HepG2 (cell line): ENCODE data around the gene RHOD. TPM values are rescaled to one million over a fixed set of nuclear protein-coding genes. Genes with fewer than 3 reads are reported as not detected.
A peak's percentile ranks its signal among the peaks of the same experiment; 100 is the strongest.

Experiments
- ATAC-seq: fragments of 200-7000 bp; cut with Tn5 transposase; 3 replicates; pipeline ENCODE4 v1.9.1; 2020; ENCODE audit warnings: mild to moderate bottlenecking, moderate library complexity
- BruUV-seq: library from RNA; stranded (reverse); fragments of 400-500 nt; replicated peaks from 2 replicates; lab custom pipeline; 2021; lab: Mats Ljungman, UMichigan
- CTCF ChIA-PET: fragments of 300-600 bp; formaldehyde crosslinking; extraction: SDS; loops from one replicate; lab custom pipeline; 2021; ENCODE audit warnings: low total read pairs, inconsistent platforms, low intra/inter-chr PET ratio; lab: Yijun Ruan, JAX
- POLR2A ChIA-PET: fragments of 350-600 bp; sonication (Branson Sonifier 250); formaldehyde crosslinking; loops from one replicate; lab custom pipeline; 2020; ENCODE audit warnings: antibody characterized with exemption, inconsistent platforms; lab: Yijun Ruan, JAX
- DNase-seq: peaks from one replicate; pipeline ENCODE4 v3.0.0-alpha.2; 2015; ENCODE audit warnings: low spot score
- FAIRE-seq: peaks from 3 replicates; lab custom pipeline; 2011; peaks lifted over from hg19 to GRCh38; lab: Jason Lieb, UNC
- H2AFZ ChIP-seq: one replicate; pipeline ENCODE4 v1.6.1; 2011; ENCODE audit warnings: low read length, inconsistent platforms
- H3K27ac ChIP-seq: fragments of 300-600 bp; 3 replicates; pipeline ENCODE4 v1.8.0; 2011; ENCODE audit warnings: mixed run types, mild to moderate bottlenecking, mixed read lengths, low read length, inconsistent platforms; ENCODE audit not compliant: insufficient read depth; ENCODE audit errors: extremely low read length
- H3K27me3 ChIP-seq, 2 experiments: fragments of 200-600 bp in 1 of 2; 2 replicates in 1 of 2; 3 replicates in 1 of 2; pipeline versions ENCODE4 v1.6.0 to v1.8.0; 2011; ENCODE audit warnings: low read length in 2 of 2, mild to moderate bottlenecking in 2 of 2, moderate library complexity in 2 of 2, inconsistent platforms in 1 of 2; ENCODE audit not compliant: insufficient read depth in 2 of 2, control insufficient read depth in 1 of 2
- H3K36me3 ChIP-seq, 2 experiments: fragments of 200-600 bp in 1 of 2; replicated peaks in 1 of 2; 2 replicates in 1 of 2; 3 replicates in 1 of 2; pipeline versions ENCODE4 v1.5.1 to v1.8.0; 2011; ENCODE audit warnings: low read length in 2 of 2, inconsistent platforms in 1 of 2; ENCODE audit not compliant: insufficient read depth in 2 of 2, control insufficient read depth in 1 of 2
- H3K4me1 ChIP-seq: 2 replicates; pipeline ENCODE4 v1.5.1; 2012; ENCODE audit warnings: low read length, inconsistent platforms; ENCODE audit not compliant: insufficient read depth
- H3K4me2 ChIP-seq: 2 replicates; pipeline ENCODE4 v1.6.0; 2011; ENCODE audit warnings: low read depth, low read length, inconsistent platforms
- H3K4me3 ChIP-seq, 3 experiments: fragments of 200-600 bp in 1 of 3; sonication (generic), shearing (Covaris generic) in 1 of 3; replicated peaks in 1 of 3; 2 replicates each; pipeline ENCODE4 v1.5.1; 2011 to 2016; ENCODE audit warnings: low read length in 3 of 3, inconsistent platforms in 2 of 3, low read depth in 2 of 3, mild to moderate bottlenecking in 2 of 3, control low read depth in 1 of 3, mixed read lengths in 1 of 3; ENCODE audit not compliant: insufficient read depth in 1 of 3
- H3K79me2 ChIP-seq: one replicate; pipeline ENCODE4 v1.6.1; 2011; ENCODE audit warnings: low read length, inconsistent platforms; ENCODE audit not compliant: insufficient read depth
- H3K9ac ChIP-seq: 2 replicates; pipeline ENCODE4 v1.6.0; 2011; ENCODE audit warnings: mild to moderate bottlenecking, low read depth, low read length, inconsistent platforms; ENCODE audit not compliant: insufficient read depth
- H3K9me3 ChIP-seq: 2 replicates; pipeline ENCODE4 v1.5.1; 2012; ENCODE audit warnings: mild to moderate bottlenecking, low read length
- H4K20me1 ChIP-seq: 2 replicates; pipeline ENCODE4 v1.6.0; 2011; ENCODE audit warnings: inconsistent platforms, mild to moderate bottlenecking, low read length, moderate library complexity; ENCODE audit not compliant: insufficient read depth
- AKAP8 ChIP-seq: sonication (generic); formaldehyde crosslinking; IDR thresholded peaks from 2 replicates; pipeline ENCODE4 v1.5.1; 2020; ENCODE audit warnings: mild to moderate bottlenecking, missing genetic modification reagents
- ASH2L ChIP-seq: fragments of 300-600, 200-600 bp; sonication (generic); IDR thresholded peaks from 2 replicates; pipeline ENCODE4 v1.7.0; 2017; ENCODE audit warnings: low read depth, mild to moderate bottlenecking, moderate library complexity, mixed read lengths, low read length; ENCODE audit not compliant: insufficient read length
- CBX5 ChIP-seq: sonication (generic); formaldehyde crosslinking; IDR thresholded peaks from 2 replicates; pipeline ENCODE4 v1.4.0; 2020; ENCODE audit warnings: missing genetic modification reagents, borderline replicate concordance
- CCDC6 ChIP-seq: sonication (generic); formaldehyde crosslinking; IDR thresholded peaks from 2 replicates; pipeline ENCODE4 v1.8.1; 2022; ENCODE audit warnings: mild to moderate bottlenecking, missing genetic modification reagents, moderate library complexity
- CREBL2 ChIP-seq: sonication (generic); formaldehyde crosslinking; IDR thresholded peaks from 2 replicates; pipeline ENCODE4 v1.8.1; 2023; ENCODE audit warnings: missing genetic modification reagents, mild to moderate bottlenecking, borderline replicate concordance
- E2F1 ChIP-seq: sonication (generic); formaldehyde crosslinking; IDR thresholded peaks from 2 replicates; pipeline ENCODE4 v1.5.0; 2020; ENCODE audit warnings: missing genetic modification reagents
- FOXC1 ChIP-seq: sonication (generic); formaldehyde crosslinking; IDR thresholded peaks from 2 replicates; pipeline ENCODE4 v1.8.0; 2022; ENCODE audit warnings: mild to moderate bottlenecking, missing genetic modification reagents, borderline replicate concordance
- GABPA ChIP-seq, 2 experiments: IDR thresholded peaks; 2 replicates each; pipeline ENCODE4 v1.6.1; 2011 to 2016; ENCODE audit warnings: low read depth in 2 of 2, low read length in 1 of 2, missing biosample characterization in 1 of 2, missing genetic modification characterization in 1 of 2
- GLI4 ChIP-seq: sonication (generic); formaldehyde crosslinking; IDR thresholded peaks from 2 replicates; pipeline ENCODE4 v1.5.1; 2020; ENCODE audit warnings: missing genetic modification reagents, mild to moderate bottlenecking, moderate library complexity, borderline replicate concordance
- HMG20A ChIP-seq: IDR thresholded peaks from 2 replicates; pipeline ENCODE4 v1.6.1; 2016; ENCODE audit warnings: borderline replicate concordance
- HNRNPUL1 ChIP-seq: fragments of 200-400 bp; formaldehyde crosslinking; IDR thresholded peaks from 2 replicates; pipeline ENCODE4 v1.6.1; 2017; ENCODE audit warnings: low read depth, mild to moderate bottlenecking, low read length, moderate library complexity
- HOMEZ ChIP-seq: IDR thresholded peaks from 2 replicates; pipeline ENCODE4 v1.6.1; 2016; ENCODE audit warnings: low read depth
- IKZF4 ChIP-seq: sonication (generic); formaldehyde crosslinking; IDR thresholded peaks from 2 replicates; pipeline ENCODE4 v1.5.1; 2020; ENCODE audit warnings: borderline replicate concordance, mild to moderate bottlenecking, low read depth, missing genetic modification reagents; ENCODE audit errors: not compliant biosample characterization
- IRF1 ChIP-seq: sonication (generic); formaldehyde crosslinking; IDR thresholded peaks from 2 replicates; pipeline ENCODE4 v1.4.0; 2020; ENCODE audit warnings: low read depth, mild to moderate bottlenecking, missing genetic modification reagents
- KDM2A ChIP-seq: sonication (generic); formaldehyde crosslinking; IDR thresholded peaks from 2 replicates; pipeline ENCODE4 v1.4.0; 2020; ENCODE audit warnings: low read depth, missing genetic modification reagents, borderline replicate concordance
- PHF8 ChIP-seq: sonication (generic); formaldehyde crosslinking; IDR thresholded peaks from 2 replicates; pipeline ENCODE4 v1.5.0; 2020; ENCODE audit warnings: missing genetic modification reagents
- RFXANK ChIP-seq: IDR thresholded peaks from 2 replicates; pipeline ENCODE4 v1.6.1; 2016
- ZFP62 ChIP-seq: sonication (generic); formaldehyde crosslinking; IDR thresholded peaks from 2 replicates; pipeline ENCODE4 v1.4.0; 2020; ENCODE audit warnings: missing genetic modification reagents
- ZNF263 ChIP-seq: sonication (generic); formaldehyde crosslinking; IDR thresholded peaks from 2 replicates; pipeline ENCODE4 v1.4.0; 2020; ENCODE audit warnings: missing genetic modification reagents
- ZNF784 ChIP-seq: sonication (generic); formaldehyde crosslinking; IDR thresholded peaks from 2 replicates; pipeline ENCODE4 v1.5.1; 2020; ENCODE audit warnings: missing genetic modification reagents, mild to moderate bottlenecking, borderline replicate concordance
- WGBS: methylation state at CpG from one replicate; pipeline ENCODE4 v1.1.6; 2017; ENCODE audit warnings: low lambda C conversion rate; 5-methylcytosine and 5-hydroxymethylcytosine counted together
- in situ Hi-C: cut with HindIII; loops from 2 replicates; pipeline ENCODE4 v1.10.0; 2017; ENCODE audit warnings: low pct_unique_long_range_greater_than_20kb; ENCODE audit not compliant: extremely low pct_ligation_motif_present
- intact Hi-C: fragments of 100-400 bp; cut with micrococcal nuclease; formaldehyde crosslinking; loops from one replicate; pipeline ENCODE4 v1.10.0; 2022; ENCODE audit not compliant: unreplicated experiment
- polyA plus RNA-seq, 8 experiments: library from polyadenylated mRNA; depleted of rRNA in 3 of 8; stranded (reverse) in 7 of 8; unstranded in 1 of 8; fragments of >200 nt; fragmentation: Illumina TruSeq in 4 of 8; extraction: Trizol in 4 of 8; gene quantifications; 2 replicates each; pipeline versions ENCODE4 v1.2.1 to v1.2.3, GENCODE V29; 2011 to 2016; ENCODE audit warnings: low read depth in 4 of 8, missing spikeins in 1 of 8, mixed read lengths in 1 of 8; ENCODE audit not compliant: insufficient read depth in 1 of 8
- total RNA-seq, 5 experiments: library from RNA; depleted of rRNA; stranded (reverse); fragments of >200 nt; fragmentation: Illumina TruSeq; extraction: Trizol; gene quantifications; 2 replicates each; pipeline ENCODE4 v1.2.3, GENCODE V29; 2016; ENCODE audit warnings: low read depth in 1 of 5

RHOD gene
- total and polyA plus RNA-seq, 2 of the 13 experiments (the other 11 are each of a cell fraction or from before 2014, with no cell fraction given): 0.27 to 0.98 TPM

GRCh38 chr11:67117176-67117575 lies 60.5 kb downstream of the RHOD start:
- CTCF ChIA-PET: no interaction called here
- no TSS peak for BruUV-seq
- no peaks in the 10 kb centered on the region for H3K9me3 ChIP-seq
- H3K79me2 ChIP-seq: peaks cover 27% of the 10 kb centered on the region
- no peaks in the 10 kb centered on the region for H3K27me3 ChIP-seq
- H3K9ac ChIP-seq: no peak overlapping the region
- POLR2A ChIA-PET: interaction anchor here (0.9 kb wide), 1 partner anchor 30 kb away, joined by 4 read pairs; no protein-coding TSS in a partner anchor
- TF ChIP-seq IRF1 (CRISPR knock-in tag) (no peak), KDM2A (CRISPR knock-in tag) (no peak), CBX5 (CRISPR knock-in tag) (no peak), CCDC6 (CRISPR knock-in tag) (no peak), ZNF263 (no peak), GABPA (IDR thresholded peaks at IDR 0.05; ENCODE audit: low read depth, low read length) (no peak), GABPA (CRISPR knock-in tag; IDR thresholded peaks at IDR 0.05; ENCODE audit: low read depth) (no peak), GLI4 (no peak), AKAP8 (CRISPR knock-in tag) (no peak), FOXC1 (CRISPR knock-in tag) (no peak), HOMEZ (no peak), ZFP62 (CRISPR knock-in tag) (no peak), HNRNPUL1 (no peak), RFXANK (no peak), CREBL2 (CRISPR knock-in tag) (no peak), PHF8 (CRISPR knock-in tag) (no peak), HMG20A (CRISPR knock-in tag) (no peak), ASH2L (no peak), ZNF784 (no peak), IKZF4 (CRISPR knock-in tag) (no peak), E2F1 (CRISPR knock-in tag) (no peak)
- TF ChIP-seq, all 625 proteins: peak for 0
- Histone ChIP-seq H2AFZ (no peak overlapping the region), H3K4me3 (peak overlapping the region in 1 of 3 experiments; percentile 15; a peak in 1 of 6 replicates), H4K20me1 (peaks cover 16% of the 10 kb centered on the region), H3K27ac (no peak overlapping the region), H3K4me2 (peak overlapping the region; percentile 35), H3K4me1 (peaks cover 54% of the 10 kb centered on the region), H3K36me3 (no peaks in the 10 kb centered on the region)
- intact Hi-C loops (loop anchor here (5.0 to 10.0 kb wide), 2 partner anchors 35 to 198 kb away; no protein-coding TSS in a partner anchor), in situ Hi-C loops (no loop called here)
- 48% methylated on average over 7 of the region's 7 CpGs for WGBS
- FAIRE-seq (no peak), DNase-seq (no peak), ATAC-seq (no peak)
